K562 (cell line): ENCODE measurements around the gene C2CD2L. TPM values are rescaled to one million over a fixed set of nuclear protein-coding genes. Genes with fewer than 3 reads are reported as not detected.

Source experiments
- CBX3 ChIP-seq, 2 experiments: IDR thresholded peaks; 1 replicate in 1 of 2; 2 replicates in 1 of 2; pipeline ENCODE4 v1.6.1; 2012; ENCODE audit warnings: inconsistent platforms in 2 of 2, low read length in 2 of 2, borderline replicate concordance in 1 of 2, control low read depth in 1 of 2
- CHD1 ChIP-seq: fragments of 200-600 bp; sonication (generic); IDR thresholded peaks from one replicate; pipeline ENCODE4 v1.6.1; 2012; ENCODE audit warnings: mild to moderate bottlenecking, moderate library complexity, low read length, inconsistent platforms
- FOS ChIP-seq: IDR thresholded peaks from 3 replicates; pipeline ENCODE4 v1.6.1; 2011; ENCODE audit not compliant: insufficient read length; ENCODE audit errors: extremely low read depth
- KAT8 ChIP-seq: fragments of 450-650 bp; IDR thresholded peaks from 2 replicates; pipeline ENCODE4 v1.6.1; 2016; ENCODE audit warnings: low read depth, mild to moderate bottlenecking
- MED1 ChIP-seq: sonication (generic); formaldehyde crosslinking; IDR thresholded peaks from 2 replicates; pipeline ENCODE4 v1.8.1; 2023; ENCODE audit warnings: missing genetic modification reagents, borderline replicate concordance
- REST ChIP-seq, 2 experiments: fragments of 450-650 bp; formaldehyde crosslinking in 1 of 2; IDR thresholded peaks; 2 replicates each; pipeline versions ENCODE4 v1.4.0 to v1.6.1; 2014 to 2020; ENCODE audit warnings: mild to moderate bottlenecking in 2 of 2, borderline replicate concordance in 1 of 2, low read depth in 1 of 2
- TOE1 ChIP-seq, 2 experiments: fragments of 450-650 bp in 1 of 2; sonication (generic) in 1 of 2; formaldehyde crosslinking in 1 of 2; IDR thresholded peaks; 2 replicates each; pipeline versions ENCODE4 v1.7.1 to v1.8.0; 2016 to 2022; ENCODE audit warnings: borderline replicate concordance in 2 of 2, mild to moderate bottlenecking in 2 of 2, antibody characterized with exemption in 1 of 2, inconsistent platforms in 1 of 2, low read depth in 1 of 2, missing genetic modification reagents in 1 of 2, moderate library complexity in 1 of 2
- ZNF124 ChIP-seq: sonication (generic); formaldehyde crosslinking; IDR thresholded peaks from 2 replicates; pipeline ENCODE4 v1.8.1; 2022; ENCODE audit warnings: missing genetic modification reagents
- ZNF184 ChIP-seq: sonication (generic); formaldehyde crosslinking; IDR thresholded peaks from 2 replicates; pipeline ENCODE4 v1.5.0; 2020; ENCODE audit warnings: missing genetic modification reagents
- ZNF655 ChIP-seq: fragments of 250-450 bp; sonication (Bioruptor Pico); IDR thresholded peaks from 2 replicates; pipeline ENCODE4 v1.5.0; 2021
- polyA plus RNA-seq, 8 experiments: library from polyadenylated mRNA; depleted of rRNA in 4 of 8; stranded (reverse) in 5 of 8; unstranded in 3 of 8; fragments of >200 nt; fragmentation: Nextera tagmentation in 2 of 8; fragmentation: Illumina TruSeq in 1 of 8; extraction: Ambion mirVana in 2 of 8; extraction: Trizol in 1 of 8; gene quantifications; 2 replicates each; pipeline versions ENCODE4 v1.2.1 to v1.2.3, GENCODE V29; 2011 to 2014; ENCODE audit warnings: inconsistent platforms in 1 of 8, missing spikeins in 1 of 8
- total RNA-seq, 7 experiments: library from RNA; depleted of rRNA in 6 of 7; stranded (reverse); fragments of >200 nt in 6 of 7; fragmentation: Illumina TruSeq in 2 of 7; extraction: Trizol in 2 of 7; gene quantifications; 2 replicates each; pipeline versions ENCODE4 v1.2.1 to v1.2.3, GENCODE V29; 2011 to 2021; ENCODE audit warnings: low replicate concordance in 1 of 7
- TF ChIP-seq, protein P1 (sequence below): fragments of 450-650 bp; IDR thresholded peaks from 2 replicates; pipeline ENCODE4 v1.6.1; 2016
- TF ChIP-seq, protein P2 (sequence below): IDR thresholded peaks from 2 replicates; pipeline ENCODE4 v1.6.1; 2011; ENCODE audit warnings: borderline replicate concordance, low read depth, mild to moderate bottlenecking, moderate library complexity, low read length; ENCODE audit not compliant: insufficient read depth, poor library complexity, severe bottlenecking

C2CD2L gene
- total and polyA plus RNA-seq, 9 of the 15 experiments (the other 6 are each of a cell fraction or from before 2014, with no cell fraction given): 0.66 to 41.2 (median 14.8) TPM

- TF ChIP-seq MED1 (CRISPR knock-in tag) (no peak), ZNF184 (CRISPR knock-in tag) (no peak), CBX3 (IDR thresholded peaks at IDR 0.05; ENCODE audit: borderline replicate concordance in 1 of 2, low read length in 2 of 2) (no peak; a peak in 1 of 3 replicates), CHD1 (no peak), ZNF655 (no peak), TOE1 (IDR thresholded peaks at IDR 0.05; ENCODE audit: borderline replicate concordance) (peak; percentile 65; the same call in 1 of the 2 replicates), TOE1 (CRISPR knock-in tag; IDR thresholded peaks at IDR 0.05; ENCODE audit: borderline replicate concordance, low read depth) (no peak), REST (IDR thresholded peaks at IDR 0.05; ENCODE audit: borderline replicate concordance) (no peak), REST (CRISPR knock-in tag; IDR thresholded peaks at IDR 0.05; ENCODE audit: low read depth) (no peak), FOS (no peak), KAT8 (no peak), ZNF124 (CRISPR knock-in tag) (no peak)
- TF ChIP-seq, protein P1, sequence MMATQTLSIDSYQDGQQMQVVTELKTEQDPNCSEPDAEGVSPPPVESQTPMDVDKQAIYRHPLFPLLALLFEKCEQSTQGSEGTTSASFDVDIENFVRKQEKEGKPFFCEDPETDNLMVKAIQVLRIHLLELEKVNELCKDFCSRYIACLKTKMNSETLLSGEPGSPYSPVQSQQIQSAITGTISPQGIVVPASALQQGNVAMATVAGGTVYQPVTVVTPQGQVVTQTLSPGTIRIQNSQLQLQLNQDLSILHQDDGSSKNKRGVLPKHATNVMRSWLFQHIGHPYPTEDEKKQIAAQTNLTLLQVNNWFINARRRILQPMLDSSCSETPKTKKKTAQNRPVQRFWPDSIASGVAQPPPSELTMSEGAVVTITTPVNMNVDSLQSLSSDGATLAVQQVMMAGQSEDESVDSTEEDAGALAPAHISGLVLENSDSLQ: peak; percentile 61; the same call in 1 of the 2 replicates
- TF ChIP-seq, protein P2, sequence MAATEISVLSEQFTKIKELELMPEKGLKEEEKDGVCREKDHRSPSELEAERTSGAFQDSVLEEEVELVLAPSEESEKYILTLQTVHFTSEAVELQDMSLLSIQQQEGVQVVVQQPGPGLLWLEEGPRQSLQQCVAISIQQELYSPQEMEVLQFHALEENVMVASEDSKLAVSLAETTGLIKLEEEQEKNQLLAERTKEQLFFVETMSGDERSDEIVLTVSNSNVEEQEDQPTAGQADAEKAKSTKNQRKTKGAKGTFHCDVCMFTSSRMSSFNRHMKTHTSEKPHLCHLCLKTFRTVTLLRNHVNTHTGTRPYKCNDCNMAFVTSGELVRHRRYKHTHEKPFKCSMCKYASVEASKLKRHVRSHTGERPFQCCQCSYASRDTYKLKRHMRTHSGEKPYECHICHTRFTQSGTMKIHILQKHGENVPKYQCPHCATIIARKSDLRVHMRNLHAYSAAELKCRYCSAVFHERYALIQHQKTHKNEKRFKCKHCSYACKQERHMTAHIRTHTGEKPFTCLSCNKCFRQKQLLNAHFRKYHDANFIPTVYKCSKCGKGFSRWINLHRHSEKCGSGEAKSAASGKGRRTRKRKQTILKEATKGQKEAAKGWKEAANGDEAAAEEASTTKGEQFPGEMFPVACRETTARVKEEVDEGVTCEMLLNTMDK: no peak
Observed at GRCh38 chr11:119106564-119107537, at the start of gene C2CD2L (continued).
